NK-92 treated with Interleukin-12 subunit alpha and Interleukin-12 subunit beta, amount 100 ng/mL, for 24 hours (cell line): ENCODE results near the gene ACBD7.

Experiments
- DNase-seq: peaks from one replicate; lab custom pipeline; 2025; lab: John Stamatoyannopoulos, UW

ACBD7 gene

DNA sequence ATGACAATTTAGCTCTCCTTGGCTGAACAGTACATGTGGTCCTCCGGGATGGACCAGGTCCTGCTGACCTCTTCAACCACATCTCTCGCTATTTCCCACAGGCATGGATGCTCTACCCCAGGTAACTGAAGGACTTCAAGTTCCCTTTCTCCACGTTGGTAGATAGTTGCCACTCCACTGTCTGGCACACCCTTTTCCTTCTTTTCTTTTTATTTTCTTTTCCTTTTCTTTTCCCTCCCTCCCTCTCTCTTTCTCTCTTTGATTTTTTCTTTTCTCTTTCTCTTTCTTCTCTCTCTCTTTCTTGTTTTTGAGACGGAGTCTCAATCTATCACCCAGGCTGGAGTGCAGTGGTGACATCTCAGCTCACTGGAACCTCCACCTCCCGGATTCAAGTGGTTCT is 2.8 kb upstream of the ACBD7 start:
- no peak for DNase-seq

DNA sequence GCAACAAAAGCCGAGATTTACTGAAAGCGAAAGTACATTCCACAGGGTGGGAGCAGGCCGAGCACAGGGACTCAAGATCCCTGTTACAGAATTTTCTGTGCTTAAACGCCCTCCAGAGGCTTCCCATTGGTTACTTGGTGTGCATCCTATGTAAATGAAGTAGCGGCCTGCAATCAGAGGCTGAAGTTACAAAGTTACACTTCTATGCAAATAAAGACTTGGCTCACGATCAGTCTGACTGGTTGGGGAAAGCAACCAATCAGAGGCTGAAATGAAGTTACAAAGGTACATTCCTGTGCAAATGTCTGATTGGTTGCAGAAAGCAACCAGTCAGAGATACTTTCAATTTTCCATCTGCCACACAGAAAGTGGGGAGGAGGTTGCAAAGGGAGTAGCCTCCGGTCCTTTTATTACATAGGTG is 4.1 kb downstream of the ACBD7 start:
- no peak for DNase-seq

DNA sequence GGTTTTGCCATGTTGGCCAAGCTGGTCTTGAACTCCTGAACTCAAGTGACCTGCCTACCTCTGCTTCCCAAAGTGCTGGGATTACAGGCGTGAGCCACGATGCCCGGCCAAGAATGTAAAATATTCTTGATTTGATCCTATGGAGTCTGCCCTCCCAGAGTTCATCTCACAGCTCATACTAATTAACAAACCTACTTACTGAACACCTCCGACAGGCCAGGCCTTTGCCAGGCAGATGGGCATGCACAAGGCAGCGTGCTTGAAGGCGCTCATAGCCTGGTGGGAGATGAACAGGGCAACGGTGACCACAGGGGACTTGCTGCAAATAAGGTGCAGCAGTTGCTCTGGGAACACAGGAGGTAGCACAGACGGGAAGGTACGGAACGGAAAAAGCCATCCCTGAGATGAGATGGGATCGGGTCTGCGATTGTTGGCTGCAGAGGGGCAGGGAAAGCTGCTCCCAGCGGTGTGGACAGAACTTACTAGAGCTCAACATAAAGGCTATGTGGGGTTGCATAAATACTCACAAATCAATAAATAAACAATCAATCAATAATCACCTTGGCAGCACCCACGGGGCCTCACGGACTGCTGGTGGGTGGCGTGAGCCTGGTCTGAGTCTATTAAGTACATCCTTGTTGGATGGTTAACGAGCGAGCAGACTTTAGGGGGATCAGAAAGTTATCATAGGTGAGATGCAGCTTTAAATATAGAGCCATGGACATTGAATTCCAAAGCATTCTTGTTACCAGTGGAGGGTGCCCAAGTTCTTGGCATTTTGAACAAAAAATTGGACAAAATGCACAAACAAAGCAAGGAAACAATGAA is 4.7 kb downstream of the ACBD7 start:
- DNase-seq, result no peak

DNA sequence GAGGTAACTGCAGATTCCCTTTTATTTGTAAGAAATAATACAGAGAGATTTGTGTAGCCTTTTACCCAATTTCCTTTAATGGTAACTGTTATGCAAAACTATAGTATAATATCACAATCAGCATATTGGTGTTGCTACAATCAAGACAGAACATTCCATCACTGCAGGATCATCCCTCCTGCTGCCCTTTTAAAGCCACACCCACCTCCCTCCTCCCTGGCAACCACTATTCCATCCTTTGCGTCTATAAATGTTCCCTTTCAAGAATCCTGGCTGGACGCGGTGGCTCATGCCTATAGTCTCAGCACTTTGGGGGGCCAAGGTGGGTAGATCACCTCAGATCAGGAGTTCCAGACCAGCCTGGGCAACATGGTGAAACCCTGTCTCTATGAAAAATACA is 13.2 kb downstream of the ACBD7 start:
- DNase-seq, result no peak

DNA sequence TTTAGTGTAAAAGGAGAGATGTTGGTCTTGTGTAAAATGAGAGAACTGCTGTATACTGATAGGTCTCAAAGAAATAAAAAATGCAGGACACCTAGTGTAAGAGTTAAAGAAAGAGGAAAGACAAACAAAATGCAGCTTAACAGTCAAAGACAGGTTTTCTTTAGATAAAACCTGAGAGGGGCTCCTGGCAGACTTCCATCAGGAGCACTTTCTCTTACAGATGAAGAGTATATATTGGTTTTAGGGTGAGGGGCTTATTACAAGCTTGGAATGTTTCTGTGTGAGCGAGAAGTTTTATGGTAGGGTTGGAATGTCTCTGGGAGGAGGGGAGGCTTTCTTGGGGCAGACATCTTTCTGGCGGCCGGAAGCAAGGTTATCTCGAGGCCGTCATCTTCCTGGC is 16.2 kb downstream of the ACBD7 start:
- no peak for DNase-seq

DNA sequence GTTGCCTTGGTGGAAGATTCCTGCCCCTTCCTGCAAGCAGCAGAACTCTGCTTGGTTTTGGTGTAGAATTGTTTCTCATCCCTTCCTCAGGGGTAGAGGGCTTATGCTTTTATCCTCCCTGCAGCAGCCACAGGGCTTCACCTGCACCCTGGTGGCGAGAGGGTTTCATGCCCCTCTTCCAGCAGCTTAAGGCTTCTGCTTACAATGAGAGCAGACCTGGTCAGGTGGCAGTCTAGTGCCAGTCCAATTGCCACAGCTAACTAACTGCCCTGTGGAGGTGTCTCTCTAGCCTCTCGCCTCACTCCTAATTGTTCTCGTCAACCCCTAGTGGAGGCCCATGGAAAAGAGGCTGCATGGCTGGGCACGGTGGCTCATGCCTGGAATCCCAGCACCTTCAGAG is 19.3 kb downstream of the ACBD7 start:
- DNase-seq, result no peak

DNA sequence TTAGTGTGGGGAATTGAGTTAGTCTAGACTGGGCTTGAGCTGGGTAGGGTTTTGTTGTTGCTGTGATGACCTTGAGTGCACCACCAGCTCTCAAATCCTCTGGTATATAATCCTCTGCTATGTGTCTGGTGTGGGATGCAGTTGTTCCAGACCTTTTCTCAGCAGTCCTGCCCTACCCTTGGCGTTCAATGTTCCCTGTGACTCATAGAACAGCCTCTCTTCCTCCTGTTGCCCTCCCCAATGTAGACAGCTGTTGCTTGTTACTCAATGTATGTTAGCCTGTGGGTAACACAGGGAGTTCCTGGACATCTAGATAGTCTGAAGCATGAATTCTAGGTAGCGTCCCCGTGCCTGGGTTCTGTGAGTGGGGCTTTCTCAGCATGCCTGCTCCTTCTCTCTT is 19.8 kb downstream of the ACBD7 start:
- DNase-seq, result no peak

DNA sequence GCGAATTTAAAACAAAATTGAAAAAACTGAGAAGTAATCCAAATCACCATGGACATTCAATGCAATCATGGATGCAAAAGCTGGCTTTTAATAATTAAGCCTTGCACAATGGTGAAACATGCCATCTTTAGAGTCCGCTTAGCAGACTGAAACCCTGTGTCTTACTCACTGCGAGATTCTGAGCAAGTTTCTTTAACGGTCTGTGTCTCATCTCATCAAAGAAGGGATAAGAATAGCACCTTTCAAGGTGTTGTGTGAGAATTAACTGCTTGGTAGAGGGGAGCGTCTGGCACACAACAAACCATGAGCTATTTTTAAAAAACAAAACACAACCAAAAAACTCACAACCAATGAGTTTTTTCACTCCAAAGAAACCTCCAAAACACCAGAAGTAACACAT is 21.4 kb downstream of the ACBD7 start:
- no peak for DNase-seq

DNA sequence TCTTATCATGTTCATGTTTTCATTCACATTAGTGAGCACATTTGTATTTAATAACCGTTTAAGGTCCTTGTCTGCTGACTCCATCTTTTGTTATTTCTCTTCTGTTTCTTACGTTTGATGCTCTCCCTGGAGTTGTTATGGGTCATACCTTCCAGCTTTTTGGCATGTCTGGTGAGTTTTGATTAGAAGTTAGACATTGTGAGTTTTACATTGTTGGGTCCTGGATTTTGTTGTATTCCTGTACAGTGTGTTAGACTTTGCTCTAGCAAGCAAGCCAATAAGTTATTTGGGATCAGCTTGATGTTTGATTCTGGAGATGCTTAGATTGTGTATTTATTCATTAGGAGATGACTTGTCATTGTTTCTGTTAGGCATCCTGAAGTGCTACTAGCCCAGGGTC is 27.9 kb downstream of the ACBD7 start:
- DNase-seq, result no peak

DNA sequence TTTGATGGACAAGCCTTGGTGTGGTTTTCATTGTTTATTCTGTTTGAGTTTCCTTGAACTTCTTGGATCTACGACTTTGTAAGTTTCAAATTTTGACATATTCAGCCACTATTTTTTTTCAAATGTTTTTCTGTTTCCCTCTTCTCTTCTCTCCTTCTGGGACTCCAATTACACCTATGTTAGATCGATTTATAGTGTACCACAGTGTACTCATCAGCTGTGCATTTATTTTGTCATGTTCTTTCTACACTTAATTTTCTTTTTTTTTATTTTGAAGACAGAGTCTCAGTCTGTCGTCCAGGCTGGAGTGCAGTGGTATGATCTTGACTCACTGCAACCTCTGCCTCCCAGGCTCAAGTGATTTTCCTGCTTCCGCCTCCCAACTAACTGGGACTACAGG is 28.7 kb downstream of the ACBD7 start:
- DNase-seq, result no peak

DNA sequence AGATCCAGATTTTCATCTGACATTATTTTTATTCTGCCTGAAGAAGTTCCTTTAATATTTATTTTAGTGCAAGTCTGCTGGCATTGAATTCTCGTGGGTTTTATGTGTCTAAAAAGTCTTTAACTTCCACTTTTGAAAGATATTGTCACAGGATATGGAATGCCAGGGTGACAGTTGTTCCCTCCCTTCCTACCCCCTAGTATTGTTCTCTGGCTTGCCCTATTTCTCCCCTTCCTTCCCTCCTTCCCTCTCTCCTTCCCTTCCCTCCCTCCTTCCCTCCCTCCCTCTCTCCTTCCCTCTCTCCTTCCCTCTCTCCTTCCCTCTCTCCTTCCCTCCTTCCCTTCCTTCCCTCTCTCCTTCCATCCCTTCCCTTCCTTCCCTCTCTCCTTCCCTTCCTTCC is 29.9 kb downstream of the ACBD7 start:
- DNase-seq, result no peak

DNA sequence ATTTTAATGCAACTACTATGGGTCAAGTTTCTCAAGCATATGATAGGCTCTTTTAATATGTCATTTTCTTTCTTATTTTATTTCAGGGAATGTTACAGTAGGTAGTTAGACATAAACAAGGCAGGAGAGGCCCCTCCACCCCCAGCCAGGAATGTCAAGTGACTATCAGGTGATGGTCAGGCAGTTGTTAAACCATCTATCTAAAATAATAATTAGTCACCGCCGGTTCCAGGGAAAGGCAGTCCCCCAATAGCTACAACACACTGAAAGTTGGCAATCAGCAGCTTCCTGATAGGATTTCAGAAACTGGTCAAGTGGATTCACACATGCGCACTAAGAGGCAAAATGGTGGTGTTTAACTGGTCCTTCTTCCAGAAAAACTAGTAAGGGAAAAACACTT is 35.5 kb downstream of the ACBD7 start:
- no peak for DNase-seq

DNA sequence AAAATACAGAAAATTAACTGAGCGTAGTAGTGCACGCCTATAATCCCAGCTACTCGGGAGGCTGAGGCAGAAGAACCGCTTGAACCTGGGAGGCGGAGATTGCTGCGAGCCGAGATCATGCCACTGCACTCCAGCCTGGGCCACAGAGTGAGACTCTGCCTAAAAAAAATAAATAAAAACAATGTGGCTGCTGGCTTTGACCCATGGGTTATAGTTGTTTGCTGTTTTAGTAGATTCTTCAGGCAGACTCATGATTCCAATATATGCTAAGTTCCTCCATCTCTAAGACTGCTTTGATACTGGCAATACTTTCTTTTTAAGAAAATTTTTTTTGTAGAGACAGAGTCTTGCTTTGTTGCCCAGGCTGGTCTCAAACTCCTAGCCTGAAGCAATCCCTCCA is 36.5 kb downstream of the ACBD7 start:
- no peak for DNase-seq

DNA sequence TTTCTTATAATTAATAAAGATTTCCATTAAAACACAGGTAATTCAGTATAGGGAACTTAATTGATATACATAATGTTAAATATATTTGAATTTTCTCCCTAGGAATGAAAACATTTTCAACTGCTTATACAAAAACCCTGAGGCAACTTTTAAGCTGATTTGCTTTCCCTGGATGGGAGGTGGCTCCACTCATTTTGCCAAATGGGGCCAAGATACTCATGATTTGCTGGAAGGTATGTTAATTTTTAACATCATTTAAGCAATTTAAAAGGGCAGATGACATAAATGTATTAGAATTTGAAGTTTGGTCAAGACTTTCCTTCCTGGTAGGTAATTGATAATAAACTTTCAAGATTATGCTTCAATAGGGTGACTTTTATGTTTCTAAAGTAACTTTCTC is 39.0 kb downstream of the ACBD7 start:
- no peak for DNase-seq

DNA sequence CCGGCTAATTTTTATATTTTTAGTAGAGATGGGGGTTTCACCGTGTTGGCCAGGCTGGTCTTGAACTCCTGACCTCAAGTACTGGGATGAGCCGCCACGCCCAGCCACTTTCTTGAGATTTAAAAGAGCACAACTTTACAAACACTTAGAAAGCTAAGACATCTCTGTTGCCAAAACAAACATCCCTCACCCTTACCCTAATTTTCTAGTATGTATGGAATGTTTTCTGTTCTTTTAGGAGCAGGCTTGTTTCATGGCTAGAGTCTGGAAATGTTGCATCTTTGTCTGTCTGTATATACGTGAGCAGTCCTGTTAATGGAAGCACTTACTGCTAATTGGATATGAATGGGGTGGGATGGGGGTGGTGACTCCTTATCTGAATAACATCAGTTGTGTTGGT is 42.0 kb downstream of the ACBD7 start:
- DNase-seq, result no peak

DNA sequence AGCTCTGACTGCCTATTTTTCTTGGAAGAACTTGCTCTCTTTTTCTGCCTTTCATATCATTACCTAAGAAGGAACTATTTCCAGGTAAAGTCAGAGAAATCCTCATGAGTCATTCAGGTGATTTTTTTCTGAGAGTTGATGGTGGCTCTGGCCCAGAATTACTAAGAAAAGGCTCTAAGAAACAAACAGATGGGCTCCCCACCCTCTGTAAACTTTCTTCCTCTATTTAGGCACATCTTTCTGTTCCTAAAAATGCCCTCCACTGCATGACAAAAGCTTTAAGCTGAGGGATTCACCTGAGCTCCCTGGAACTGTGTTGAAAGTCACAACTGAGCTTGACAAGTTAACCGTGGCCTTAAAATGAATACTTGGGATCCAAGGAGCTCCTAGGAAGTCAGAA is 43.2 kb downstream of the ACBD7 start:
- DNase-seq, result no peak

DNA sequence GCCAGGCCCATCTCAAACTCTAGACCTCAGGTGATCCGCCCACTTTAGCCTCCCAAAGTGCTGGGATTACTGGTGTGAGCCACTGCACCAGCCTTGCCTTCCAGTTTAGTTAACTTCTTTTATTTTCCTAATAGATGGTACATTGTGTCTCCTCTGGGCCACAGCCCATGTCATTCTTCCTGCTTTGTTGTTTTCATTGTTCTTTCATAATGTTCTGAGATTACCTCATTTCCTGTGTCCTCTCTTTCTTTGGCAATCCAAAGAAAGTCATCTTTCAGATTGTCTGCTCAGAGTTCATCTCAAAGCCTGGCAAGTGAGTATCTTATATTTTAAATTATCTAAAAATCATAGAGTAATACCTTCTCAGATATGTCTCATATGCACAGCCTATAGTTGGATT is 44.9 kb downstream of the ACBD7 start, which contains the start of gene OLAH:
TSS of gene OLAH (plus strand) at position 270 of the 400 bp plus-strand sequence. CDS start 3,346 bp downstream, outside the sequence.
- no peak for DNase-seq

DNA sequence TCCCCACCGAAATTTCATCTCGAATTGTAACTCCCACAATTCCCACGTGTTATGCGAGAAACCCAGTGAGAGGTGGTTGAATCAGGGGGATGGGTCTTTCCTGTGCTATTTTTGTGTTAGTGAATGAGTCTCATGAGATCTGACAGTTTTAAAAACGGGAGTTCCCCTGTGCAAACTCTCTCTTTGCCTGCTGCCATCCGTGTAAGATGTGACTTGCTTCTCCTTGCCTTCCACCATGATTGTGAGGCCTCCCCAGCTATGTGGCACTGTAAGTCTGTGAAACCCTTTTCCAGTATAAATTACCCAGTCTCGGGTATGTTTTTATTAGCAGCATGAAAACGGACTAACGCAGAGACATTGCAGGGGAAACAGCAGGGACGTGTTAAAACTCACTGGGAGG is 50.2 kb downstream of the ACBD7 start:
- DNase-seq, result no peak

DNA sequence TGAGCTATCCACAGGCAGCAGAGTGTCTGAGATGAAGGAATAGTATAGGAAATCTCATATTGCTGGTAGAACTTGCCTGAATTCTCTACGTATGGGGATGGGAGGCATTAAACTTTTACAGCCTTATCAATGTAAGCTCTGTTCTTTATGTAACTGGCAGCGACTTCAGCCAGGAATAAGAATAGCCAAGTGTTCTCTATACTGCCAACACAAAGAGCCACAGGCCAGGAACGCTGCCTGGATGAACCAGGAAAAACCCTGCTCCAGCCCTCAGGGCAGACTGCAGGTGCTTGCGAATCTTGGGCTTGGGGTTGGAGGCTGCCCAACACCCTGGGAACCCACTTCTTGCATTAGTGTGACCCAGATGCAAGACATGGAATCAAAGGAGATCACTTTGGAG is 50.9 kb downstream of the ACBD7 start:
- no peak for DNase-seq

DNA sequence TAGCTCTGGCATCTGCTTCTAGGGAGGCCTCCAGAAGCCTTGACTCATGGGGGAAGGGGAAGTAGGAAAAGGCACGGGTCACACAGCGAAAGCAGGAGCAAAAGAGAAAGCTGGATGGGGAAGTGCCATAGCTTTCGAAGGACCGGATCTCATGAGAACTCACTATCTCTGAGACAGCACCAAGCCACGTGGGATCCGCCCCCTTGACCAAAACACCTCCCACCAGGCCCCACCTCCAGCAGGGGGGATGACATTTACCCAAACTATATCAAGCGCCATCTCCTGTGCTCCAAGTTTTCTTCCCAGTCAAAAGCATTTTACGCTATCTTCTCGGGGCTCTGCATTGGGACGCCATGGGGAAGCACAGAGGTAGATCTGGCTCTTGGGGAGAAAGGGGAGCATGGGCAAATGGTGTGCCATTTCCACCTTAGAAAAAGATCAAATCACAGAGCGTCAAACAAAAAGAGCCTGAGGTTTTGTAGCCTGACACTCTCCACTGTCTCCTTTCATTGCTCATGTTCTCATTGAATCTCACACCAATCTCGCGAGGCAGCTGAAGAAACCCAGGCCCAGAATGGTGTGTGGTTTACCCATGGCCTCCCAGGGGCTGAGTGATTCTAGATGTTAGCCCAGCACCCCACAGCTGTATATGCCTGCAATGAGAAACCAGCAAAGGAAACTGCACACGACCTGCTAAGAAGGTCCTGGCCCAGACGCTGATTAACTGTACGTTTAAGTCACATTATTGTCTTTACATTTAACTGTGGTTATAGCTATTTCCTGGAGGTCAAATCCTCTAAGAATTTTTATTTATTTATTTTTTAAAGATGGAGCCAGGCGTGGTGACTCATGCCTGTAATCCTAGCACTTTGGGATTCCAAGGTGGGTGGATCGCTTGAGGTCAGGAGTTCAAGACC is 52.9 kb downstream of the ACBD7 start:
- DNase-seq, result no peak

DNA sequence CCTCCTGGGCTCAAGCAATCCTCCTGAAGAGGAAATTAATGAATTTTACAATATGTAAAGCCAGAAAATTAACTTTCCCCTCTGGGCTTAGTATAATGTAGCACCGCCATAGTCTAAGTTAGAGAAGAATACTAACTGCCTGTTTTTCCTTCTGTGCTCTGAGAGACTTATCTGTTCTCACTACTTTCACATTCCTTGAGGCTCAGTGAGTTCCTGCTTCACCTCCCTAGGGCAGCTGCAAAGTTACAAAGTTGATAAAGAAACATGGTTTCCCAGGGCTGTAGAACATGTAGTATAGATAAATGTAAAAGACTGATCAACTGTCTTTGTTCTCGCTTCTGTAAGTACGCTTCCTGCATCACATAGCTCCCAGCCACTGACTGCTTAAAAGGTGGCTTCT is 60.8 kb downstream of the ACBD7 start:
- DNase-seq, result no peak
